ENCODE measurements around the gene RAB42. TPM values are rescaled to one million over a fixed set of nuclear protein-coding genes. Genes with fewer than 3 reads are reported as not detected.
"Not testable (repeated sequence)": the region's sequence is repeated elsewhere in the genome, so short reads cannot be mapped to it uniquely, and the experiment has no call there.

RAB42 gene
- total and polyA plus RNA-seq, 4 experiments from 2014 or later: 0.38 to 1.3 TPM; not detected in 2

GRCh38 chr1:28581531-28582247 lies 10.4 kb upstream of the RAB42 start:
- H3K9me3 ChIP-seq (ENCODE audit: control insufficient read depth in 1 of 2, low read length in 2 of 2): no peaks in the 10 kb centered on the region
- peaks cover 31 to 44% of the 10 kb centered on the region in 2 donors for H3K36me3 Mint-ChIP-seq
- H3K9me3 Mint-ChIP-seq: peaks cover 0 to 7% (median 0%) of the 10 kb centered on the region in 8 donors
- H3K27me3 ChIP-seq (ENCODE audit: insufficient read depth, low read length): no peaks in the 10 kb centered on the region
- peak overlapping the region; percentile 82 for H3K27ac ChIP-seq (ENCODE audit: low read depth, low read length)
- intact Hi-C loops (cut with micrococcal nuclease): loop anchor here (1.0 to 5.0 kb wide), 9 partner anchors 28 to 601 kb away; partner anchors contain the start of genes RCC1, RNU11, SESN2 and SRSF4
- peaks cover 32% of the 10 kb centered on the region for H3K36me3 ChIP-seq (ENCODE audit: insufficient read depth, low read length)
- no peaks in the 10 kb centered on the region for H3K27me3 Mint-ChIP-seq
- peaks cover 33% of the 10 kb centered on the region for H3K4me1 ChIP-seq (ENCODE audit: insufficient read depth, low read length)
- ChIA-PET CTCF (ENCODE audit: partially characterized antibody) (interaction anchor here (0.6 to 5.0 kb wide), 23 partner anchors 9 to 801 kb away, joined by 3 to 23 read pairs (median 4); partner anchors contain the start of genes GMEB1, MED18, TAF12 and TRNAU1AP), POLR2A (ENCODE audit: partially characterized antibody) (interaction anchor here (0.5 to 9.1 kb wide), 53 partner anchors 10 to 1691 kb away, joined by 3 to 234 read pairs (median 6); partner anchors contain the start of genes ATP5IF1, EPB41, EYA3 and GMEB1)
- H3K4me3 ChIP-seq (ENCODE audit: low read length in 2 of 2): peak overlapping the region; percentile 82 to 99
- peaks cover 21 to 54% (median 38%) of the 10 kb centered on the region in 4 donors for H3K4me1 Mint-ChIP-seq
- peak overlapping the region; percentile 92 to 98 (median 95) for H3K27ac Mint-ChIP-seq
- peak; percentile 91 to 94 (median 93) for DNase-seq
- H3K4me3 Mint-ChIP-seq: peak overlapping the region; percentile 94 to 99 (median 98)

GRCh38 chr1:28582248-28582615 lies 9.8 kb upstream of the RAB42 start:
- ChIA-PET CTCF (ENCODE audit: partially characterized antibody) (interaction anchor here (0.8 to 5.0 kb wide), 15 partner anchors 8 to 295 kb away, joined by 3 to 23 read pairs (median 5); partner anchors contain the start of genes GMEB1, MED18, TAF12 and TRNAU1AP), POLR2A (ENCODE audit: partially characterized antibody) (interaction anchor here (0.5 to 9.1 kb wide), 42 partner anchors 9 to 809 kb away, joined by 3 to 234 read pairs (median 8); partner anchors contain the start of genes ATP5IF1, EPB41, EYA3 and GMEB1)
- H3K36me3 ChIP-seq (ENCODE audit: insufficient read depth, low read length): peaks cover 27% of the 10 kb centered on the region
- intact Hi-C loops (cut with micrococcal nuclease): loop anchor here (5.0 kb wide), 1 partner anchor 600 kb away; the partner anchor contains the start of gene SRSF4
- Mint-ChIP-seq H3K9me3 (peaks cover 0 to 7% (median 0%) of the 10 kb centered on the region in 8 donors), H3K36me3 (peaks cover 27 to 39% of the 10 kb centered on the region in 2 donors), H3K4me3 (peak overlapping the region; percentile 94 to 99 (median 98)), H3K4me1 (peaks cover 21 to 54% (median 37%) of the 10 kb centered on the region in 4 donors), H3K27me3 (no peaks in the 10 kb centered on the region), H3K27ac (peak overlapping the region; percentile 90 to 98 (median 95))
- H3K27ac ChIP-seq (ENCODE audit: low read depth, low read length): peak overlapping the region; percentile 82
- H3K27me3 ChIP-seq (ENCODE audit: insufficient read depth, low read length): no peaks in the 10 kb centered on the region
- peaks cover 33% of the 10 kb centered on the region for H3K4me1 ChIP-seq (ENCODE audit: insufficient read depth, low read length)
- H3K9me3 ChIP-seq (ENCODE audit: control insufficient read depth in 1 of 2, low read length in 2 of 2): no peaks in the 10 kb centered on the region
- peak overlapping the region; percentile 82 to 99 for H3K4me3 ChIP-seq (ENCODE audit: low read length in 2 of 2)
- peak in 1 of 5 donors; percentile 16 for DNase-seq

- H3K4me1 Mint-ChIP-seq: peaks cover 5 to 15% (median 10%) of the 10 kb centered on the region in 4 donors
- H3K27me3 ChIP-seq (ENCODE audit: insufficient read depth, low read length); H3K27me3 Mint-ChIP-seq; H3K4me3 ChIP-seq (ENCODE audit: low read length in 2 of 2); H3K4me1 ChIP-seq (ENCODE audit: insufficient read depth, low read length); H3K4me3 Mint-ChIP-seq; H3K27ac ChIP-seq (ENCODE audit: low read depth, low read length); H3K36me3 ChIP-seq (ENCODE audit: insufficient read depth, low read length); DNase-seq; intact Hi-C loops (cut with micrococcal nuclease); H3K36me3 Mint-ChIP-seq; H3K27ac Mint-ChIP-seq; H3K9me3 ChIP-seq (ENCODE audit: control insufficient read depth in 1 of 2, low read length in 2 of 2); H3K9me3 Mint-ChIP-seq: not testable (repeated sequence)
- CTCF ChIA-PET (ENCODE audit: partially characterized antibody): interaction anchor here (0.6 to 0.7 kb wide), 2 partner anchors 304 to 442 kb away, joined by 3 to 4 read pairs; no protein-coding TSS in a partner anchor
- POLR2A ChIA-PET (ENCODE audit: partially characterized antibody): interaction anchor here (0.7 kb wide), 1 partner anchor 101 kb away, joined by 3 read pairs; no protein-coding TSS in a partner anchor
Observed at GRCh38 chr1:28586585-28587391, 5.3 kb upstream of the RAB42 start.

GRCh38 chr1:28592321-28593071 lies 431 bp downstream of the RAB42 start:
- Mint-ChIP-seq H3K9me3 (peaks cover 0 to 2% (median 0%) of the 10 kb centered on the region in 8 donors), H3K4me1 (peaks cover 0 to 13% (median 4%) of the 10 kb centered on the region in 4 donors), H3K36me3 (no peaks in the 10 kb centered on the region), H3K27me3 (peaks cover 3 to 4% of the 10 kb centered on the region in 2 donors), H3K27ac (peak overlapping the region in 3 of 7 donors; percentile 47 to 78 (median 57)), H3K4me3 (peak overlapping the region; percentile 76 to 89 (median 82))
- Histone ChIP-seq H3K4me1 (ENCODE audit: insufficient read depth, low read length) (peaks cover 4% of the 10 kb centered on the region), H3K36me3 (ENCODE audit: insufficient read depth, low read length) (no peaks in the 10 kb centered on the region), H3K9me3 (ENCODE audit: control insufficient read depth in 1 of 2, low read length in 2 of 2) (no peaks in the 10 kb centered on the region), H3K27ac (ENCODE audit: low read depth, low read length) (no peak overlapping the region), H3K4me3 (ENCODE audit: low read length in 2 of 2) (peak overlapping the region in 1 of 2 donors; percentile 19), H3K27me3 (ENCODE audit: insufficient read depth, low read length) (peaks cover 4% of the 10 kb centered on the region)
- DNase-seq: peak in 1 of 5 donors; percentile 24
- intact Hi-C loops (cut with micrococcal nuclease): no loop called here
- ChIA-PET CTCF (ENCODE audit: partially characterized antibody) (no interaction called here), POLR2A (ENCODE audit: partially characterized antibody) (interaction anchor here (3.9 kb wide), 1 partner anchor 11 kb away, joined by 42 read pairs; no protein-coding TSS in a partner anchor)

- H3K27me3 Mint-ChIP-seq; POLR2A ChIA-PET (ENCODE audit: partially characterized antibody); H3K27ac Mint-ChIP-seq; intact Hi-C loops (cut with micrococcal nuclease); DNase-seq; H3K4me1 ChIP-seq (ENCODE audit: insufficient read depth, low read length); H3K4me3 Mint-ChIP-seq; H3K4me3 ChIP-seq (ENCODE audit: low read length in 2 of 2); H3K27me3 ChIP-seq (ENCODE audit: insufficient read depth, low read length); CTCF ChIA-PET (ENCODE audit: partially characterized antibody); H3K9me3 Mint-ChIP-seq; H3K9me3 ChIP-seq (ENCODE audit: control insufficient read depth in 1 of 2, low read length in 2 of 2); H3K36me3 Mint-ChIP-seq; H3K27ac ChIP-seq (ENCODE audit: low read depth, low read length); H3K36me3 ChIP-seq (ENCODE audit: insufficient read depth, low read length): not testable (repeated sequence)
- H3K4me1 Mint-ChIP-seq: peaks cover 0 to 13% (median 4%) of the 10 kb centered on the region in 4 donors
Observed at GRCh38 chr1:28593988-28594356, 1.9 kb downstream of the RAB42 start.

- intact Hi-C loops (cut with micrococcal nuclease); H3K4me3 ChIP-seq (ENCODE audit: low read length in 2 of 2); H3K9me3 Mint-ChIP-seq; CTCF ChIA-PET (ENCODE audit: partially characterized antibody); DNase-seq; H3K27me3 Mint-ChIP-seq; H3K27me3 ChIP-seq (ENCODE audit: insufficient read depth, low read length); H3K27ac ChIP-seq (ENCODE audit: low read depth, low read length); H3K9me3 ChIP-seq (ENCODE audit: control insufficient read depth in 1 of 2, low read length in 2 of 2); H3K4me1 ChIP-seq (ENCODE audit: insufficient read depth, low read length); H3K36me3 Mint-ChIP-seq; H3K36me3 ChIP-seq (ENCODE audit: insufficient read depth, low read length); H3K4me3 Mint-ChIP-seq: not testable (repeated sequence)
- peaks cover 0 to 13% (median 5%) of the 10 kb centered on the region in 4 donors for H3K4me1 Mint-ChIP-seq
- POLR2A ChIA-PET (ENCODE audit: partially characterized antibody): interaction anchor here (1.8 kb wide), 1 partner anchor 13 kb away, joined by 10 read pairs; no protein-coding TSS in a partner anchor
- H3K27ac Mint-ChIP-seq: peak overlapping the region in 1 of 7 donors; percentile 50
Observed at GRCh38 chr1:28594686-28595411, 2.8 kb downstream of the RAB42 start.
